LNCaP clone FGC (cell line): ENCODE measurements around the gene DOCK3.

Experiments used
- DNase-seq: peaks from one replicate; pipeline ENCODE4 v3.0.0-alpha.2; 2011; ENCODE audit warnings: low read depth
- H3K4me3 ChIP-seq: 2 replicates; pipeline ENCODE4 v1.5.1; 2011; ENCODE audit warnings: mild to moderate bottlenecking, low read depth, low read length, control low read depth
- TF ChIP-seq, protein P1 (sequence below): IDR thresholded peaks from 2 replicates; pipeline ENCODE4 v1.5.1; 2012; ENCODE audit warnings: mild to moderate bottlenecking; ENCODE audit not compliant: control insufficient read depth, insufficient read depth; ENCODE audit errors: extremely low read depth

Gene DOCK3

DNA sequence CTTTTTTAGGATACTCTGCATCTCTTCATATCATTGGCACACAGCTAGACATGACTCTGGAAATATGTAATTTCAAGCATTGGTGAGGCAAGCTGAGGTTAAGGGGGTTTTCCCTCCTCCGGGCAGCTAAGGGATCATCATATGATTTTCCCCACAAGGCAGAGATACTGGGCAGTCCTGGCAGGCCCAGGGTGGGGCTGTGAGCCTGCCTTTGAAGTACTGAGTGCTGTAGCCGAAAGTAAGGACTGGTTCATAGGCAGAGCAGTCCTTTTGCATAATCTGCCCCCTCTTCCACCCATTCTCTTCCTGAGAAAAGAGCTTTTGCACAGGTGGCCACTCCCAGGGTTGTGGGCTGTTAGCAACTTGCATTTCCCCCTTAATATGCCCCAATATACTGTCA is 541.6 kb downstream of the DOCK3 start:
- no peak overlapping the region for H3K4me3 ChIP-seq
- DNase-seq, result no peak
- TF ChIP-seq, protein P1, sequence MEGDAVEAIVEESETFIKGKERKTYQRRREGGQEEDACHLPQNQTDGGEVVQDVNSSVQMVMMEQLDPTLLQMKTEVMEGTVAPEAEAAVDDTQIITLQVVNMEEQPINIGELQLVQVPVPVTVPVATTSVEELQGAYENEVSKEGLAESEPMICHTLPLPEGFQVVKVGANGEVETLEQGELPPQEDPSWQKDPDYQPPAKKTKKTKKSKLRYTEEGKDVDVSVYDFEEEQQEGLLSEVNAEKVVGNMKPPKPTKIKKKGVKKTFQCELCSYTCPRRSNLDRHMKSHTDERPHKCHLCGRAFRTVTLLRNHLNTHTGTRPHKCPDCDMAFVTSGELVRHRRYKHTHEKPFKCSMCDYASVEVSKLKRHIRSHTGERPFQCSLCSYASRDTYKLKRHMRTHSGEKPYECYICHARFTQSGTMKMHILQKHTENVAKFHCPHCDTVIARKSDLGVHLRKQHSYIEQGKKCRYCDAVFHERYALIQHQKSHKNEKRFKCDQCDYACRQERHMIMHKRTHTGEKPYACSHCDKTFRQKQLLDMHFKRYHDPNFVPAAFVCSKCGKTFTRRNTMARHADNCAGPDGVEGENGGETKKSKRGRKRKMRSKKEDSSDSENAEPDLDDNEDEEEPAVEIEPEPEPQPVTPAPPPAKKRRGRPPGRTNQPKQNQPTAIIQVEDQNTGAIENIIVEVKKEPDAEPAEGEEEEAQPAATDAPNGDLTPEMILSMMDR, result no peak

GRCh38 chr3:51221959-51222358 is 547.2 kb downstream of the DOCK3 start:
- TF ChIP-seq, protein P1, result no peak
- no peak overlapping the region for H3K4me3 ChIP-seq
- no peak for DNase-seq

DNA sequence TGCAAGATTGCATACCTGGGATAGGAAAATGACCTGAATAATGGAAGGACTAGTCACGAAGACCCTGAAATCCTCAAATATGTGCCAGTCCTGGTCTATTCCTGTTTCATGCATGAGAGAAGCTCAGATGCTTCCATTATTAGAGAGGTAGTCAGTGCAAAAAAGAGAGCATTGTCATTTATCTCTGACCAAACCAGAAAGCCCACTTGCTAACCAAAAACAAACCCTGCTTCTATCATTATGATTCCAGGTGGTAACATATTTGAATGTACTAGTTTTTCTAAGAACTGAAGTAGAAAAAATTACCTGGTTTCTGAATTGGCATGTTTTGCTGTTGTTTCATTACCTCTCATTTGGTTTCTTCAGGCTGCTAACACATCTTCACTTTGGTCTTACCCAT is 549.6 kb downstream of the DOCK3 start:
- no peak for DNase-seq
- H3K4me3 ChIP-seq, result no peak overlapping the region
- TF ChIP-seq, protein P1, result no peak

GRCh38 chr3:51224843-51225242 is 550.1 kb downstream of the DOCK3 start:
- TF ChIP-seq, protein P1, result no peak
- no peak for DNase-seq
- H3K4me3 ChIP-seq, result no peak overlapping the region

GRCh38 chr3:51242939-51243338 is 568.2 kb downstream of the DOCK3 start:
- DNase-seq, result no peak
- no peak overlapping the region for H3K4me3 ChIP-seq
- TF ChIP-seq, protein P1, result no peak

DNA sequence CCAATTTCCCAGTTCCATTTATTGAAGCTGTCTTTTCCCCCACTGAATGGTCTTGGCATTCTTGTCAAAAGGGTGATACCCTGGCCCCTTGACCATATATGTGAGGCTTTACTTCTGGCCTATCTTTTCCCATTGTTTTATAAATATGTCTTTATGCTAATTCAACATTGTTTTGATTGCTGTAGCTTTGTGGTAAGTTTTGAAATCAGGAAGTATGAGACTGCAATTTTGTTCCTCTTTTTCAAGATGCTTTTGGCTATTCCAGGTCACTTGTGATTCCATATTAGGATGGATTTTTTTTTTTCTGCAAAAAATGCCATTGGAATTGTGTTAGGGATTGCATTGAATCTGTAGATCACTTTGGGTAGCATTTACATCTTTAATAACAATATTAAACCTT is 569.2 kb downstream of the DOCK3 start:
- TF ChIP-seq, protein P1, result no peak

GRCh38 chr3:51245867-51246266 is 571.1 kb downstream of the DOCK3 start:
- TF ChIP-seq, protein P1, result no peak

More for the DNA sequence above, 569.2 kb downstream of the DOCK3 start:
- H3K4me3 ChIP-seq, result no peak overlapping the region
- DNase-seq, result no peak

More at GRCh38 chr3:51245867-51246266, 571.1 kb downstream of the DOCK3 start:
- no peak overlapping the region for H3K4me3 ChIP-seq
- DNase-seq, result no peak
